Measurements from ENCODE around the gene SC5D. TPM values are rescaled to one million over a fixed set of nuclear protein-coding genes. Genes with fewer than 3 reads are reported as not detected.

SC5D gene
- total RNA-seq, 1 experiment from 2014 or later, result 82.5 TPM

DNA sequence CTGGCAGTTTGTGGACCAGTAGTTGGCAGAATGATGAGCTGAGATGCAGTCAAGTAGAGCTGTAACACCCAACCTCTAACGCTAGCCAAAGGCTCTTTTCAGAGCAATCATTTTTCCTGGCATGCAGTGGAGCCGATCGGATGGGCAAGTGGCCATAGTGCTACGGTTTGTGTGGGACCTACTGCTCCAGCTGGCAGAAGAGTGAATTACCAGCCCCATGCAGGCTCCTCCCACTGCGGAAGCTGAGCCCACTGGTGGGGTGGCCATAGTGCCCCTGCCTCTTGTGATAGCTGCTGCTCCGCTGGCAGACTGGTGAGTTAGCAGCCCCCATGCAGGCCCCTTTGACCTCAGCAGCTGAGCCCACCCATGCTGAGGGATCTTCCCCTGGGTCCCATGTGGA, 27.0 kb upstream of the SC5D start:
- intact Hi-C loops (cut with micrococcal nuclease; ENCODE audit: unreplicated experiment), result no loop called here
- Histone ChIP-seq H3K4me3 (ENCODE audit: low read depth, low read length, poor library complexity, severe bottlenecking) (no peak overlapping the region), H3K9me3 (ENCODE audit: low read depth, low read length, poor library complexity, severe bottlenecking) (peaks cover 7% of the 10 kb centered on the region), H3K4me1 (ENCODE audit: insufficient read depth, low read length, poor library complexity, severe bottlenecking) (peaks cover 4% of the 10 kb centered on the region), H3K36me3 (ENCODE audit: insufficient read depth, low read length, poor library complexity, severe bottlenecking) (no peaks in the 10 kb centered on the region), H3K27me3 (replicated peaks; ENCODE audit: insufficient read depth, low read depth, low read length, poor library complexity) (peaks cover 75% of the 10 kb centered on the region), H3K27ac (ENCODE audit: low read depth, low read length, poor library complexity, severe bottlenecking) (no peak overlapping the region)
- CTCF ChIA-PET, result no interaction called here
- TF ChIP-seq EZH2 (IDR thresholded peaks at IDR 0.05; ENCODE audit: borderline replicate concordance, low read depth, low read length, poor library complexity, severe bottlenecking) (no peak), CTCF (conservative IDR thresholded peaks at IDR 0.05; ENCODE audit: low read depth, low read length) (no peak)
- DNase-seq (ENCODE audit: low spot score), result no peak
- POLR2A ChIA-PET (ENCODE audit: low non-redundant PET), result no interaction called here
- no TSS peak for BruUV-seq (replicated peaks)

DNA sequence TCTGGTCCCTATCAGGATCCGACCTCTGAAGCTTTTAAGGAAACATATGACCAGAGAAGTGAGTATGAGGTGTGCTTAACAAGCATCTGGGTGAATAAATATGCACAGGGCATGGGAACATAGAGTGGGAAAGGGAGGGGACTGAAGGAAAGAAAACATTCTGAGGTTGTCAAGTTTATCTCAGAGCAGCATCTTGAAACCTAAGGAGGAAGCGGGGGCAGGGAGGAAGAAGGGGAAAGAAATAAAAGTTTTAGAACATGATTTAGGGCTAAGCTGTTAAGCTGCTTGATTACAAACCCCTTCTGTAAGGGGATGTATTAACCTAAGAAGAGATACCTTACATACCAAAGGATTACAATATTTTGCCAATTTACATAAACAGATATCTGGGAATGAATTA, 24.0 kb upstream of the SC5D start:
- Histone ChIP-seq H3K9me3 (ENCODE audit: low read depth, low read length, poor library complexity, severe bottlenecking) (no peaks in the 10 kb centered on the region), H3K36me3 (ENCODE audit: insufficient read depth, low read length, poor library complexity, severe bottlenecking) (no peaks in the 10 kb centered on the region), H3K27me3 (replicated peaks; ENCODE audit: insufficient read depth, low read depth, low read length, poor library complexity) (peaks cover 57% of the 10 kb centered on the region), H3K4me1 (ENCODE audit: insufficient read depth, low read length, poor library complexity, severe bottlenecking) (peaks cover 4% of the 10 kb centered on the region), H3K27ac (ENCODE audit: low read depth, low read length, poor library complexity, severe bottlenecking) (no peak overlapping the region), H3K4me3 (ENCODE audit: low read depth, low read length, poor library complexity, severe bottlenecking) (no peak overlapping the region)
- TF ChIP-seq CTCF (conservative IDR thresholded peaks at IDR 0.05; ENCODE audit: low read depth, low read length) (no peak), EZH2 (IDR thresholded peaks at IDR 0.05; ENCODE audit: borderline replicate concordance, low read depth, low read length, poor library complexity, severe bottlenecking) (no peak)
- POLR2A ChIA-PET (ENCODE audit: low non-redundant PET), result no interaction called here
- no peak for DNase-seq (ENCODE audit: low spot score)
- intact Hi-C loops (cut with micrococcal nuclease; ENCODE audit: unreplicated experiment), result no loop called here
- no TSS peak for BruUV-seq (replicated peaks)
- CTCF ChIA-PET, result no interaction called here

DNA sequence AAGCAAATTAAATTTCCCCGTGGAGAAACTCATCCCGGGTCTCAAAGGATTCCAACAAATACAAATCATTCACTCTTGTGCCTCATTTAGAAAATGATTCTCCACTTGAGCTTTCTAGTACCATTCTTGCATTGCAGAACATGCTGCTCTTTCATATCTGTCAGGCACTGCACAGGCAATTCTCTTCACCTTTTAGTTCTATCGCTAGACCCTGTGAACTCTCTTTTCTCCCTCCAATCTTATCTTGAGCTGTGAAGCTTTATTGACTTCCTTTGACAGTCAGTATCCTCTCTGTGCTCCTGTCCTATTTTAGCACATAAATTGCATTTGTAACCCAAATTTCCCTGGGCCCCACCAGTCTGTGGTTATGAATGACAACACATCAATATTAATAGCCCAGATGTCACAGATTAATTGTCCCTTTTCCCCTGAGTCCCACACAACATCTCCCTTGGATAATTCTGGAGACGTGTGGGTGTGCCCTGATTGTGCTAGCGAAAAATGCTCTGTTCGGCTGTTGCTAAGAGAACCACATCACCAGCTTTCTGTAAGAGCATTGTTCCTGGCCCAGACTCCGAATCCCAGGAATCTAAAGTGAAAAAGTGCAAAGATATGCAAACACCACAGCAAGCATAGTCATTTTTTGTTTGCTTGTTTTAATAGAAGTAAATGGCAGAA, 22.4 kb upstream of the SC5D start:
- ChIA-PET POLR2A (ENCODE audit: low non-redundant PET) (interaction anchor here (0.5 kb wide), 1 partner anchor 13 kb away, joined by 4 read pairs; no protein-coding TSS in a partner anchor), CTCF (no interaction called here)
- H3K27me3 ChIP-seq (replicated peaks; ENCODE audit: insufficient read depth, low read depth, low read length, poor library complexity), result peaks cover 55% of the 10 kb centered on the region
- no peaks in the 10 kb centered on the region for H3K9me3 ChIP-seq (ENCODE audit: low read depth, low read length, poor library complexity, severe bottlenecking)
- H3K36me3 ChIP-seq (ENCODE audit: insufficient read depth, low read length, poor library complexity, severe bottlenecking), result no peaks in the 10 kb centered on the region
- no peak overlapping the region for H3K27ac ChIP-seq (ENCODE audit: low read depth, low read length, poor library complexity, severe bottlenecking)
- intact Hi-C loops (cut with micrococcal nuclease; ENCODE audit: unreplicated experiment), result no loop called here
- H3K4me3 ChIP-seq (ENCODE audit: low read depth, low read length, poor library complexity, severe bottlenecking), result no peak overlapping the region
- TF ChIP-seq EZH2 (IDR thresholded peaks at IDR 0.05; ENCODE audit: borderline replicate concordance, low read depth, low read length, poor library complexity, severe bottlenecking) (no peak), CTCF (conservative IDR thresholded peaks at IDR 0.05; ENCODE audit: low read depth, low read length) (no peak)
- no peak for DNase-seq (ENCODE audit: low spot score)
- peaks cover 4% of the 10 kb centered on the region for H3K4me1 ChIP-seq (ENCODE audit: insufficient read depth, low read length, poor library complexity, severe bottlenecking)
- BruUV-seq (replicated peaks), result no TSS peak

Measured in A673 (cell line).